Sigmoid colon (tissue), 7 donors: Measurements from ENCODE around the gene MAGI2. TPM values are rescaled to one million over a fixed set of nuclear protein-coding genes. Genes with fewer than 3 reads are reported as not detected.

Experiments
- DNase-seq: peaks from one replicate; pipeline ENCODE4 v3.0.0-alpha.2; 2019
- H3K27ac ChIP-seq, 4 donors: fragments of 200-600 bp; sonication (generic); one replicate each; pipeline ENCODE4 v1.5.1; 2016 to 2019; ENCODE audit warnings: mild to moderate bottlenecking in 1 of 4
- H3K27me3 ChIP-seq, 3 donors: fragments of 200-600 bp; sonication (generic); one replicate each; pipeline ENCODE4 v1.5.1; 2019; ENCODE audit warnings: mild to moderate bottlenecking in 1 of 3
- H3K36me3 ChIP-seq, 4 donors: fragments of 200-600 bp; sonication (generic); one replicate each; pipeline ENCODE4 v1.5.1; 2016 to 2019
- H3K4me1 ChIP-seq, 4 donors: fragments of 200-600 bp; sonication (generic); one replicate each; pipeline ENCODE4 v1.5.1; 2017 to 2019
- H3K4me3 ChIP-seq, 4 donors: fragments of 200-600 bp; sonication (generic); one replicate each; pipeline ENCODE4 v1.5.1; 2017 to 2019; ENCODE audit warnings: mild to moderate bottlenecking in 2 of 4, moderate library complexity in 1 of 4
- H3K9me3 ChIP-seq, 4 donors: fragments of 200-600 bp in 3 of 4; sonication (generic) in 3 of 4; one replicate each; pipeline versions ENCODE4 v1.5.1 to v1.6.1; 2013 to 2019
- EP300 ChIP-seq, 4 donors: sonication (generic); formaldehyde crosslinking; IDR thresholded peaks; one replicate each; pipeline ENCODE4 v1.6.1; 2017; ENCODE audit warnings: antibody characterized with exemption in 4 of 4
- POLR2A ChIP-seq, 2 donors: fragments of 450-650 bp; IDR thresholded peaks; one replicate each; pipeline ENCODE4 v1.6.1; 2016; ENCODE audit warnings: antibody characterized with exemption in 2 of 2, mild to moderate bottlenecking in 2 of 2, moderate library complexity in 2 of 2
- POLR2AphosphoS5 ChIP-seq, 4 donors: sonication (generic); formaldehyde crosslinking; IDR thresholded peaks; one replicate each; pipeline ENCODE4 v1.6.1; 2017; ENCODE audit warnings: antibody characterized with exemption in 4 of 4
- WGBS, 2 donors: extraction: QIAGEN DNeasy Blood & Tissue Kit; methylation state at CpG; one replicate each; pipeline ENCODE4 v1.1.7; 2013; 5-methylcytosine and 5-hydroxymethylcytosine counted together
- intact Hi-C: fragments of 100-400 bp; cut with DNase I; formaldehyde crosslinking; loops from one replicate; pipeline ENCODE4 v1.15.1; 2023
- polyA plus RNA-seq, 3 donors: library from polyadenylated mRNA; stranded (reverse); fragments of 200-250 nt; gene quantifications; one replicate each; pipeline ENCODE4 v1.2.3, GENCODE V29; 2013
- total RNA-seq, 4 donors: library from RNA; depleted of rRNA; stranded (reverse); fragments of >200 nt; gene quantifications; one replicate each; pipeline ENCODE4 v1.1.0, GENCODE V29; 2016
- TF ChIP-seq, protein P1 (sequence below), 4 experiments: fragments of 450-650 bp in 3 of 4; fragments of 200-600 bp in 1 of 4; IDR thresholded peaks; one replicate each; pipeline ENCODE4 v1.5.1; 2016 to 2019; ENCODE audit warnings: antibody characterized with exemption in 4 of 4, mild to moderate bottlenecking in 3 of 4, moderate library complexity in 2 of 4
- donor health status: healthy with polysubstance abuse.
- donor health status: Bipolar disorder and iron deficiency.
- donor health status: healthy.

Gene MAGI2
- total and polyA plus RNA-seq, 7 donors = 0.69 to 26.9 (median 14.7) TPM

DNA sequence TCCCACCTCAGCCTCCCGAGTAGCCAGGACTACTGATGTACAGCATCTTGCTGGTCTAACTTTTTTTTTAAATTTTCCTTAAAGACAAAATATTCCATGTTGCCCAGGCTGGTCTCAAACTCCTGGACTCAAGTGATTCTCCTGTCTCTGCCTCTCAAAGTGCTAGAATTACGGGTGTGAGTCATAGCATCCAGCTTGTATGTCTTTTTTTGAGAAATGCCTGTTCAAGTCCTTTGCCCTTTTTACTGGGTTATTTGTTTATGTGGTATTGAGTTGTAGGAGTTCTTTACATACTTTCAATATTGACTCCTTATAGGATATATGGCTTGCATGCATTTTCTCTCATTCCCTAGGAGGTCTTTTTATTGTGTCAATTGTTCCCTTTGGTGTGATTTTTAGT lies 486.4 kb downstream of the MAGI2 start:
- intact Hi-C loops = no loop called here
- WGBS, 2 donors = 78 to 89% methylated on average over 2 of the region's 2 CpGs
- Histone ChIP-seq H3K36me3 (no peaks in the 10 kb centered on the region), H3K9me3 (no peaks in the 10 kb centered on the region), H3K4me1 (no peaks in the 10 kb centered on the region), H3K4me3 (no peak overlapping the region), H3K27ac (no peak overlapping the region), H3K27me3 (no peaks in the 10 kb centered on the region)
- TF ChIP-seq POLR2AphosphoS5 (IDR thresholded peaks at IDR 0.05) (no peak), POLR2A (IDR thresholded peaks at IDR 0.05) (no peak)
- DNase-seq = no peak

DNA sequence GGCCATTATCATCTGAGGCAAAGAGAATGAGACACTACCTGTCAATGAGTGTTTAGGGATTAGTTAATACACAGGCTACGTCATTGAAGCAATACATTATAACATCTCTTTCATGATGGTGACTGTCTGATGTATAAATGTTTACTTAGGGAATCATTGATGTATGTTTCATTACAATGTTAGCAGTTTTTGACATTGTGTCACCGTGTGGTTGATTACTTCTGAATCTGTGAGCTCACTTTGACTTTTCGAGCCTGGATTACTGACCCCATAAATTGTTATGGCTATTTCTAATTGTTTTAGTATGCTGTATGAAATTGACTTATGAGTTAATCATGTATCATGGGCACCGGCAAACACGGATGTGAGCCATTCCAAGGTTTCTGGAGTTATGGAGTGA lies 494.0 kb downstream of the MAGI2 start:
- Histone ChIP-seq H3K4me1 (no peaks in the 10 kb centered on the region), H3K4me3 (no peak overlapping the region), H3K27me3 (no peaks in the 10 kb centered on the region), H3K36me3 (no peaks in the 10 kb centered on the region), H3K9me3 (no peaks in the 10 kb centered on the region), H3K27ac (no peak overlapping the region)
- WGBS, 2 donors = 39 to 79% methylated on average over 5 of the region's 5 CpGs
- TF ChIP-seq EP300 (IDR thresholded peaks at IDR 0.05) = no peak
- intact Hi-C loops = no loop called here
- DNase-seq = no peak

DNA sequence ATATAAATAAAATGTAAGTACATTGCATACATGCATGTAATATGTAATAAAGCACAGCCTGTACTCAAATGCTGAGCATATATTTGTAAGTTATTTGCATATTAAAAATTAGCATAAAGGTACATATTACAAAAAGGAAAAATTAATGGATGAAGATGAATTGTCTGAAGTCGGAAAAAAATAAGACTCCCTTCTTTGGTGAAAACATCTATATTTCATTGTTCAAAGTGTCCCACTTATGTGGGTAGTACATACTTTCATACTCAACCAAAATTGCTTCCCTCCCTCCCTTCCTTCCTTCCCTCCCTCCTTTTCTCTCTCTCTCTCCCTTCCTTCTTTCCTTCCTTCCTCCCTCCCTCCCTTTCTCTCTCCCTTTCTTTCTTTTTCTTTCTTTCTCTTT lies 498.1 kb downstream of the MAGI2 start:
- TF ChIP-seq POLR2A (IDR thresholded peaks at IDR 0.05) (no peak), POLR2AphosphoS5 (IDR thresholded peaks at IDR 0.05) (no peak), EP300 (IDR thresholded peaks at IDR 0.05) (no peak)
- TF ChIP-seq, protein P1, sequence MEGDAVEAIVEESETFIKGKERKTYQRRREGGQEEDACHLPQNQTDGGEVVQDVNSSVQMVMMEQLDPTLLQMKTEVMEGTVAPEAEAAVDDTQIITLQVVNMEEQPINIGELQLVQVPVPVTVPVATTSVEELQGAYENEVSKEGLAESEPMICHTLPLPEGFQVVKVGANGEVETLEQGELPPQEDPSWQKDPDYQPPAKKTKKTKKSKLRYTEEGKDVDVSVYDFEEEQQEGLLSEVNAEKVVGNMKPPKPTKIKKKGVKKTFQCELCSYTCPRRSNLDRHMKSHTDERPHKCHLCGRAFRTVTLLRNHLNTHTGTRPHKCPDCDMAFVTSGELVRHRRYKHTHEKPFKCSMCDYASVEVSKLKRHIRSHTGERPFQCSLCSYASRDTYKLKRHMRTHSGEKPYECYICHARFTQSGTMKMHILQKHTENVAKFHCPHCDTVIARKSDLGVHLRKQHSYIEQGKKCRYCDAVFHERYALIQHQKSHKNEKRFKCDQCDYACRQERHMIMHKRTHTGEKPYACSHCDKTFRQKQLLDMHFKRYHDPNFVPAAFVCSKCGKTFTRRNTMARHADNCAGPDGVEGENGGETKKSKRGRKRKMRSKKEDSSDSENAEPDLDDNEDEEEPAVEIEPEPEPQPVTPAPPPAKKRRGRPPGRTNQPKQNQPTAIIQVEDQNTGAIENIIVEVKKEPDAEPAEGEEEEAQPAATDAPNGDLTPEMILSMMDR (IDR thresholded peaks at IDR 0.05) = no peak
- H3K4me1 ChIP-seq = no peaks in the 10 kb centered on the region
- H3K27ac ChIP-seq = no peak overlapping the region
- H3K9me3 ChIP-seq = no peaks in the 10 kb centered on the region
- intact Hi-C loops = no loop called here
- 84 to 96% methylated on average over 1 of the region's 1 CpG for WGBS, 2 donors
- no peak overlapping the region for H3K4me3 ChIP-seq
- H3K36me3 ChIP-seq = no peaks in the 10 kb centered on the region
- no peak for DNase-seq
- H3K27me3 ChIP-seq = no peaks in the 10 kb centered on the region

DNA sequence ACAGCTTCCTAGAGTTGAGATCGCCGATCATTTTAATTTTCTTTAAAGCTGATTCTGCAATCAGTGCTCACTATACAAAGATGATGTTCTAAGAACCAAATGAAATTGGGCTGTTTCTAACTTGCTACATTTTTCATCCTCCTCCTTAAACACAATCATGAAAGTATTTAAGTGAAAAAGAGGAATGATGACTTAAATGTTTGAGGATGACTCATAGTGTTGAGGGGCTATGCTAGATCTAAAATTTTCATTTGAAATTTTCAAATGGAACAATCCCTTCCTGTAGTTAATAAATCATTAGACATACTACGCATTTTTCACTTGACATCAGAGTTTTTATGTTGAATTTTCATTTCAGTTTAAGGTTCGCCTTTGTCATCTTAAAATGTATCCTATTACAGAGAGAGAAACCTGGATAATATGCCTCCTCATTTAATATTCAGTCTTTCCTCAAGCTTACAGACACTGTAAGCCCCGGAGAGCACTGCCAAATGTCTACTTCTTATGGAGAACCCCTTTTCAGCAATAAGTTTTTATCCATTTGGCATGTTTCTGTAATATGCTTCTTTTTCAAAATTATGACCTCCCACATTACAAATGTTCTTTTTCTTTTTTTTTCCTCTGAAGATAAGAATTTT lies 499.6 kb downstream of the MAGI2 start:
- no peak overlapping the region for H3K27ac ChIP-seq
- TF ChIP-seq, protein P1 (IDR thresholded peaks at IDR 0.05) = no peak
- TF ChIP-seq POLR2AphosphoS5 (IDR thresholded peaks at IDR 0.05) = no peak
- no peak for TF ChIP-seq EP300 (IDR thresholded peaks at IDR 0.05)
- TF ChIP-seq POLR2A (IDR thresholded peaks at IDR 0.05) = no peak
- H3K36me3 ChIP-seq = no peaks in the 10 kb centered on the region
- no peaks in the 10 kb centered on the region for H3K9me3 ChIP-seq
- H3K4me3 ChIP-seq = no peak overlapping the region
- intact Hi-C loops = no loop called here
- DNase-seq = no peak
- H3K27me3 ChIP-seq = no peaks in the 10 kb centered on the region
- no peaks in the 10 kb centered on the region for H3K4me1 ChIP-seq
- WGBS, 2 donors = 86 to 87% methylated on average over 5 of the region's 5 CpGs

DNA sequence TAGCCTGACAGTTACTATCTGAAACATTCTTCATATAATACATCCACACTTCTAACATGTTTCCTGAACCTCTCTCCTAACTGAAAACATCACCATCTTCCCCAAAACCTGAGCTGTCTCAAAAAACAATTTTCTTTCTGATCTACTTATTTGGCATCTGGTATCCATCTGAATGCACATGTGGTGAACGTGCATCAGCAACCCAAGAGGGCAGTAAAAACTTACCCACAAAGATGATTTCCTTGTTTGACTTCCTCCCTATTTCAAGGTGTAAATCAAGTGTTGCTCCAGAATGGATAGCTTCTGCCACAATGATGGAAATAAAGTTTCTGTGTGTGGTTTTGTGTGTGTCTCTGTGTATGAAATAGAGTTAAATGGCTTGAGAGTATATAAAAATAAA lies 500.4 kb downstream of the MAGI2 start:
- H3K36me3 ChIP-seq = no peaks in the 10 kb centered on the region
- TF ChIP-seq POLR2A (IDR thresholded peaks at IDR 0.05) = no peak
- no peak for TF ChIP-seq EP300 (IDR thresholded peaks at IDR 0.05)
- TF ChIP-seq, protein P1 (IDR thresholded peaks at IDR 0.05) = no peak
- TF ChIP-seq POLR2AphosphoS5 (IDR thresholded peaks at IDR 0.05) = no peak
- WGBS, 2 donors = 7 to 14% methylated on average over 1 of the region's 1 CpG
- H3K4me1 ChIP-seq = no peaks in the 10 kb centered on the region
- no peak for DNase-seq
- no peak overlapping the region for H3K4me3 ChIP-seq
- H3K27ac ChIP-seq = no peak overlapping the region
- no peaks in the 10 kb centered on the region for H3K27me3 ChIP-seq
- H3K9me3 ChIP-seq = no peaks in the 10 kb centered on the region
- intact Hi-C loops = no loop called here

DNA sequence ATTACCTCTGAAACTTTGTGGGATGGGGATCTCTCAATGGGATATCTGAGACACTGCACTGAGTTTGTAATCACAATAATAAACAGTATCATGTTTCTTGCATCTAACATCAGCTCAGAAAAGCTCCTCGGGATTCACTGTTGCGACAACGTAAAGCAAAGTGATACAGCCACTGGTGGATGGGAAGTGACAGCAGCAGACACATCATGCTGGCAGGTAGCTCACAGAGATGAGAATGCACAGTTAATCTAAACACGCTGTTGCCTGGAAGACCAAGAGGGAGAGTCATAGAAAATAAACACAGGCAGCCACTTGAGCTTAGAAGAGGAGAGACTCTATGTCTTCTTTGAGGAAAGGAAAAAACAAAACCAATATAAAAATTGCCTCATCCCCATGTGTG lies 513.8 kb downstream of the MAGI2 start:
- Histone ChIP-seq H3K4me3 (no peak overlapping the region), H3K36me3 (no peaks in the 10 kb centered on the region), H3K9me3 (no peaks in the 10 kb centered on the region), H3K27me3 (no peaks in the 10 kb centered on the region), H3K4me1 (no peaks in the 10 kb centered on the region), H3K27ac (no peak overlapping the region)
- intact Hi-C loops = no loop called here
- no peak for DNase-seq
- WGBS, 2 donors = 80 to 85% methylated on average over 4 of the region's 4 CpGs
- TF ChIP-seq, protein P1 (IDR thresholded peaks at IDR 0.05) = no peak
- TF ChIP-seq POLR2A (IDR thresholded peaks at IDR 0.05) = no peak
- no peak for TF ChIP-seq EP300 (IDR thresholded peaks at IDR 0.05)
- no peak for TF ChIP-seq POLR2AphosphoS5 (IDR thresholded peaks at IDR 0.05)
